Gastroesophageal sphincter (tissue), 3 donors: ENCODE data around the gene GNG5.

Experiments used
- CTCF ChIP-seq, 4 experiments: fragments of 200-600 bp in 2 of 4; fragments of 450-650 bp in 2 of 4; sonication (generic) in 1 of 4; IDR thresholded peaks; one replicate each; pipeline ENCODE4 v1.5.1; 2017 to 2019; ENCODE audit warnings: antibody characterized with exemption in 4 of 4, mild to moderate bottlenecking in 2 of 4, moderate library complexity in 2 of 4
- EP300 ChIP-seq: sonication (generic); formaldehyde crosslinking; IDR thresholded peaks from one replicate; pipeline ENCODE4 v1.6.1; 2017; ENCODE audit warnings: antibody characterized with exemption, mild to moderate bottlenecking

GRCh38 chr1:84538599-84538998 lies 32.2 kb upstream of the GNG5 start:
- no peak for TF ChIP-seq EP300
- no peak for TF ChIP-seq CTCF (IDR thresholded peaks at IDR 0.05)
